HepG2 (cell line): Measurements from ENCODE around the gene VEGFA. TPM values are rescaled to one million over a fixed set of nuclear protein-coding genes. Genes with fewer than 3 reads are reported as not detected.
A peak's percentile ranks its signal among the peaks of the same experiment; 100 is the strongest.

ENCODE experiments used
- ATAC-seq: fragments of 200-7000 bp; cut with Tn5 transposase; 3 replicates; pipeline ENCODE4 v1.9.1; 2020; ENCODE audit warnings: mild to moderate bottlenecking, moderate library complexity
- BruUV-seq: library from RNA; stranded (reverse); fragments of 400-500 nt; replicated peaks from 2 replicates; lab custom pipeline; 2021; lab: Mats Ljungman, UMichigan
- CTCF ChIA-PET: fragments of 300-600 bp; formaldehyde crosslinking; extraction: SDS; loops from one replicate; lab custom pipeline; 2021; ENCODE audit warnings: low total read pairs, inconsistent platforms, low intra/inter-chr PET ratio; lab: Yijun Ruan, JAX
- POLR2A ChIA-PET: fragments of 350-600 bp; sonication (Branson Sonifier 250); formaldehyde crosslinking; loops from one replicate; lab custom pipeline; 2020; ENCODE audit warnings: antibody characterized with exemption, inconsistent platforms; lab: Yijun Ruan, JAX
- DNase-seq: peaks from one replicate; pipeline ENCODE4 v3.0.0-alpha.2; 2015; ENCODE audit warnings: low spot score
- FAIRE-seq: peaks from 3 replicates; lab custom pipeline; 2011; peaks lifted over from hg19 to GRCh38; lab: Jason Lieb, UNC
- H2AFZ ChIP-seq: one replicate; pipeline ENCODE4 v1.6.1; 2011; ENCODE audit warnings: low read length, inconsistent platforms
- H3K27ac ChIP-seq: fragments of 300-600 bp; 3 replicates; pipeline ENCODE4 v1.8.0; 2011; ENCODE audit warnings: mixed run types, mild to moderate bottlenecking, mixed read lengths, low read length, inconsistent platforms; ENCODE audit not compliant: insufficient read depth; ENCODE audit errors: extremely low read length
- H3K27me3 ChIP-seq, 2 experiments: fragments of 200-600 bp in 1 of 2; 2 replicates in 1 of 2; 3 replicates in 1 of 2; pipeline versions ENCODE4 v1.6.0 to v1.8.0; 2011; ENCODE audit warnings: low read length in 2 of 2, mild to moderate bottlenecking in 2 of 2, moderate library complexity in 2 of 2, inconsistent platforms in 1 of 2; ENCODE audit not compliant: insufficient read depth in 2 of 2, control insufficient read depth in 1 of 2
- H3K36me3 ChIP-seq, 2 experiments: fragments of 200-600 bp in 1 of 2; replicated peaks in 1 of 2; 2 replicates in 1 of 2; 3 replicates in 1 of 2; pipeline versions ENCODE4 v1.5.1 to v1.8.0; 2011; ENCODE audit warnings: low read length in 2 of 2, inconsistent platforms in 1 of 2; ENCODE audit not compliant: insufficient read depth in 2 of 2, control insufficient read depth in 1 of 2
- H3K4me1 ChIP-seq: 2 replicates; pipeline ENCODE4 v1.5.1; 2012; ENCODE audit warnings: low read length, inconsistent platforms; ENCODE audit not compliant: insufficient read depth
- H3K4me2 ChIP-seq: 2 replicates; pipeline ENCODE4 v1.6.0; 2011; ENCODE audit warnings: low read depth, low read length, inconsistent platforms
- H3K4me3 ChIP-seq, 3 experiments: fragments of 200-600 bp in 1 of 3; sonication (generic), shearing (Covaris generic) in 1 of 3; replicated peaks in 1 of 3; 2 replicates each; pipeline ENCODE4 v1.5.1; 2011 to 2016; ENCODE audit warnings: low read length in 3 of 3, inconsistent platforms in 2 of 3, low read depth in 2 of 3, mild to moderate bottlenecking in 2 of 3, control low read depth in 1 of 3, mixed read lengths in 1 of 3; ENCODE audit not compliant: insufficient read depth in 1 of 3
- H3K79me2 ChIP-seq: one replicate; pipeline ENCODE4 v1.6.1; 2011; ENCODE audit warnings: low read length, inconsistent platforms; ENCODE audit not compliant: insufficient read depth
- H3K9ac ChIP-seq: 2 replicates; pipeline ENCODE4 v1.6.0; 2011; ENCODE audit warnings: mild to moderate bottlenecking, low read depth, low read length, inconsistent platforms; ENCODE audit not compliant: insufficient read depth
- H3K9me3 ChIP-seq: 2 replicates; pipeline ENCODE4 v1.5.1; 2012; ENCODE audit warnings: mild to moderate bottlenecking, low read length
- H4K20me1 ChIP-seq: 2 replicates; pipeline ENCODE4 v1.6.0; 2011; ENCODE audit warnings: inconsistent platforms, mild to moderate bottlenecking, low read length, moderate library complexity; ENCODE audit not compliant: insufficient read depth
- CENPX ChIP-seq: sonication (generic); formaldehyde crosslinking; IDR thresholded peaks from 2 replicates; pipeline ENCODE4 v1.9.0; 2021; ENCODE audit warnings: mild to moderate bottlenecking, missing genetic modification reagents, moderate library complexity
- GATAD1 ChIP-seq: IDR thresholded peaks from 2 replicates; pipeline ENCODE4 v1.6.1; 2016; ENCODE audit warnings: missing genetic modification reagents, missing compliant biosample characterization
- IRF9 ChIP-seq: sonication (generic); formaldehyde crosslinking; IDR thresholded peaks from 2 replicates; pipeline ENCODE4 v1.8.0; 2022; ENCODE audit warnings: missing genetic modification reagents, mild to moderate bottlenecking, borderline replicate concordance
- KDM5B ChIP-seq: sonication (generic); formaldehyde crosslinking; IDR thresholded peaks from 2 replicates; pipeline ENCODE4 v1.4.0; 2020; ENCODE audit warnings: missing genetic modification reagents, mild to moderate bottlenecking, borderline replicate concordance
- RBAK ChIP-seq: sonication (generic); formaldehyde crosslinking; IDR thresholded peaks from 2 replicates; pipeline ENCODE4 v1.5.1; 2020; ENCODE audit warnings: mild to moderate bottlenecking, missing genetic modification reagents
- SPEN ChIP-seq: sonication (generic); formaldehyde crosslinking; IDR thresholded peaks from 2 replicates; pipeline ENCODE4 v1.5.1; 2020; ENCODE audit warnings: low read depth, mild to moderate bottlenecking, missing genetic modification reagents
- ZBTB4 ChIP-seq: sonication (generic); formaldehyde crosslinking; IDR thresholded peaks from 2 replicates; pipeline ENCODE4 v1.4.0; 2020; ENCODE audit warnings: missing genetic modification reagents, mild to moderate bottlenecking, borderline replicate concordance
- ZNF251 ChIP-seq: sonication (generic); formaldehyde crosslinking; IDR thresholded peaks from 2 replicates; pipeline ENCODE4 v1.9.0; 2021; ENCODE audit warnings: mild to moderate bottlenecking, missing genetic modification reagents
- ZNF652 ChIP-seq: IDR thresholded peaks from 2 replicates; pipeline ENCODE4 v1.6.1; 2016; ENCODE audit warnings: low read depth, borderline replicate concordance
- WGBS: methylation state at CpG from one replicate; pipeline ENCODE4 v1.1.6; 2017; ENCODE audit warnings: low lambda C conversion rate; 5-methylcytosine and 5-hydroxymethylcytosine counted together
- in situ Hi-C: cut with HindIII; loops from 2 replicates; pipeline ENCODE4 v1.10.0; 2017; ENCODE audit warnings: low pct_unique_long_range_greater_than_20kb; ENCODE audit not compliant: extremely low pct_ligation_motif_present
- intact Hi-C: fragments of 100-400 bp; cut with micrococcal nuclease; formaldehyde crosslinking; loops from one replicate; pipeline ENCODE4 v1.10.0; 2022; ENCODE audit not compliant: unreplicated experiment
- polyA plus RNA-seq, 8 experiments: library from polyadenylated mRNA; depleted of rRNA in 3 of 8; stranded (reverse) in 7 of 8; unstranded in 1 of 8; fragments of >200 nt; fragmentation: Illumina TruSeq in 4 of 8; extraction: Trizol in 4 of 8; gene quantifications; 2 replicates each; pipeline versions ENCODE4 v1.2.1 to v1.2.3, GENCODE V29; 2011 to 2016; ENCODE audit warnings: low read depth in 4 of 8, missing spikeins in 1 of 8, mixed read lengths in 1 of 8; ENCODE audit not compliant: insufficient read depth in 1 of 8
- total RNA-seq, 5 experiments: library from RNA; depleted of rRNA; stranded (reverse); fragments of >200 nt; fragmentation: Illumina TruSeq; extraction: Trizol; gene quantifications; 2 replicates each; pipeline ENCODE4 v1.2.3, GENCODE V29; 2016; ENCODE audit warnings: low read depth in 1 of 5

The VEGFA gene
- total and polyA plus RNA-seq, 2 of the 13 experiments (the other 11 are each of a cell fraction or from before 2014, with no cell fraction given): 68.1 to 629 TPM

GRCh38 chr6:43764772-43765171 lies 5.2 kb upstream of the VEGFA start:
- DNase-seq (no peak), FAIRE-seq (no peak), ATAC-seq (no peak)
- peak overlapping the region; percentile 32; the same call in 1 of the 2 replicates for H3K4me2 ChIP-seq
- CTCF ChIA-PET: no interaction called here
- 30% methylated on average over 5 of the region's 5 CpGs for WGBS
- POLR2A ChIA-PET: interaction anchor here (1.1 kb wide), 1 partner anchor 195 kb away, joined by 3 read pairs; no protein-coding TSS in a partner anchor
- peaks cover 97% of the 10 kb centered on the region for H3K4me1 ChIP-seq
- H3K9me3 ChIP-seq: no peaks in the 10 kb centered on the region
- H2AFZ ChIP-seq: no peak overlapping the region
- in situ Hi-C loops: loop anchor here (5.0 kb wide), 1 partner anchor 42 kb away; no protein-coding TSS in a partner anchor
- peaks cover 9 to 32% of the 10 kb centered on the region in 2 experiments; a peak in 4 of 5 replicates for H3K27me3 ChIP-seq
- H3K36me3 ChIP-seq: no peaks in the 10 kb centered on the region
- no peaks in the 10 kb centered on the region for H4K20me1 ChIP-seq
- H3K27ac ChIP-seq: no peak overlapping the region
- no peak for TF ChIP-seq CENPX (CRISPR knock-in tag)
- no peak for TF ChIP-seq ZNF652 (CRISPR knock-in tag)
- 0 out of 2 replicates have a peak, but pooled peaks have one; percentile 22 for TF ChIP-seq SPEN (CRISPR knock-in tag)
- peak; percentile 49; the same call in 1 of the 2 replicates for TF ChIP-seq KDM5B (CRISPR knock-in tag)
- TF ChIP-seq ZBTB4 (CRISPR knock-in tag): 0 out of 2 replicates have a peak, but pooled peaks have one; percentile 22
- peak; percentile 40; the same call in 1 of the 2 replicates for TF ChIP-seq IRF9
- peak; percentile 19; the same call in 1 of the 2 replicates for TF ChIP-seq RBAK (CRISPR knock-in tag)
- no peak for TF ChIP-seq GATAD1 (CRISPR knock-in tag)
- no peak for TF ChIP-seq ZNF251 (CRISPR knock-in tag)
- intact Hi-C loops: loop anchor here (10.0 kb wide), 1 partner anchor 1870 kb away; no protein-coding TSS in a partner anchor
- no peaks in the 10 kb centered on the region for H3K79me2 ChIP-seq
- BruUV-seq: no TSS peak
- H3K9ac ChIP-seq: no peak overlapping the region
- no peak overlapping the region for H3K4me3 ChIP-seq
